ENCODE data around the gene FAM184A. TPM values are rescaled to one million over a fixed set of nuclear protein-coding genes. Genes with fewer than 3 reads are reported as not detected.

FAM184A gene
- total and polyA plus RNA-seq, 2 donors from 2014 or later = 3.4 to 9.0 TPM

GRCh38 chr6:119043265-119043664 lies 35.2 kb downstream of the FAM184A start:
- Histone ChIP-seq H3K4me1 (ENCODE audit: control insufficient read depth in 2 of 3, insufficient read depth in 2 of 3, low read depth in 1 of 3, low read length in 3 of 3) (peaks cover 0 to 7% (median 0%) of the 10 kb centered on the region in 3 donors), H3K36me3 (ENCODE audit: control insufficient read depth in 2 of 3, insufficient read depth in 3 of 3, low read length in 3 of 3) (no peaks in the 10 kb centered on the region), H3K9me3 (ENCODE audit: control insufficient read depth in 2 of 3, insufficient read depth in 1 of 3, low read length in 3 of 3) (no peaks in the 10 kb centered on the region), H3K9ac (ENCODE audit: low read length in 3 of 3) (no peak overlapping the region), H3K4me3 (ENCODE audit: low read length in 3 of 3) (no peak overlapping the region), H3K27me3 (ENCODE audit: control insufficient read depth, insufficient read depth, low read length) (no peaks in the 10 kb centered on the region), H3K27ac (ENCODE audit: low read depth in 2 of 2, low read length in 2 of 2) (peak overlapping the region in 1 of 2 donors; percentile 41)
- intact Hi-C loops (cut with DNase I) = no loop called here
- TF ChIP-seq CTCF (IDR thresholded peaks at IDR 0.05; ENCODE audit: borderline replicate concordance, extremely low read depth, insufficient read depth) = no peak
- FAIRE-seq = no peak
- no peak for DNase-seq

- no peaks in the 10 kb centered on the region for H3K9me3 ChIP-seq (ENCODE audit: control insufficient read depth in 2 of 3, insufficient read depth in 1 of 3, low read length in 3 of 3)
- no peak for FAIRE-seq
- no peak overlapping the region for H3K4me3 ChIP-seq (ENCODE audit: low read length in 3 of 3)
- intact Hi-C loops (cut with DNase I) = no loop called here
- H3K27me3 ChIP-seq (ENCODE audit: control insufficient read depth, insufficient read depth, low read length) = no peaks in the 10 kb centered on the region
- no peak overlapping the region for H3K9ac ChIP-seq (ENCODE audit: low read length in 3 of 3)
- H3K36me3 ChIP-seq (ENCODE audit: control insufficient read depth in 2 of 3, insufficient read depth in 3 of 3, low read length in 3 of 3) = no peaks in the 10 kb centered on the region
- TF ChIP-seq CTCF (IDR thresholded peaks at IDR 0.05; ENCODE audit: borderline replicate concordance, extremely low read depth, insufficient read depth) = no peak
- DNase-seq = no peak
- H3K4me1 ChIP-seq (ENCODE audit: control insufficient read depth in 2 of 3, insufficient read depth in 2 of 3, low read depth in 1 of 3, low read length in 3 of 3) = peaks cover 0 to 7% (median 0%) of the 10 kb centered on the region in 3 donors
- peak overlapping the region; percentile 73 to 75 for H3K27ac ChIP-seq (ENCODE audit: low read depth in 2 of 2, low read length in 2 of 2)
Observed at GRCh38 chr6:119040636-119041035, 37.8 kb downstream of the FAM184A start.

GRCh38 chr6:119040229-119040628 lies 38.2 kb downstream of the FAM184A start:
- peak overlapping the region; percentile 73 to 75 for H3K27ac ChIP-seq (ENCODE audit: low read depth in 2 of 2, low read length in 2 of 2)
- H3K4me1 ChIP-seq (ENCODE audit: control insufficient read depth in 2 of 3, insufficient read depth in 2 of 3, low read depth in 1 of 3, low read length in 3 of 3) = peaks cover 0 to 9% (median 0%) of the 10 kb centered on the region in 3 donors
- H3K27me3 ChIP-seq (ENCODE audit: control insufficient read depth, insufficient read depth, low read length) = no peaks in the 10 kb centered on the region
- H3K9me3 ChIP-seq (ENCODE audit: control insufficient read depth in 2 of 3, insufficient read depth in 1 of 3, low read length in 3 of 3) = no peaks in the 10 kb centered on the region
- no peak for TF ChIP-seq CTCF (IDR thresholded peaks at IDR 0.05; ENCODE audit: borderline replicate concordance, extremely low read depth, insufficient read depth)
- intact Hi-C loops (cut with DNase I) = no loop called here
- FAIRE-seq (no peak), DNase-seq (peak in 1 of 5 donors; percentile 3)
- H3K36me3 ChIP-seq (ENCODE audit: control insufficient read depth in 2 of 3, insufficient read depth in 3 of 3, low read length in 3 of 3) = no peaks in the 10 kb centered on the region
- H3K4me3 ChIP-seq (ENCODE audit: low read length in 3 of 3) = no peak overlapping the region
- no peak overlapping the region for H3K9ac ChIP-seq (ENCODE audit: low read length in 3 of 3)

Measured in kidney (tissue), 14 donors.